H1 (cell line): Measurements from ENCODE around the gene FRA10AC1. TPM values are rescaled to one million over a fixed set of nuclear protein-coding genes. Genes with fewer than 3 reads are reported as not detected.
"Not testable (repeated sequence)": the region's sequence is repeated elsewhere in the genome, so short reads cannot be mapped to it uniquely, and the experiment has no call there.

Experiments
- CTCF ChIA-PET: fragments of 300-600 bp; sonication (Branson Sonifier 250); formaldehyde crosslinking; loops from one replicate; lab custom pipeline; 2021; ENCODE audit not compliant: partially characterized antibody; lab: Charles Lee
- POLR2A ChIA-PET: fragments of 300-600 bp; sonication (Branson Sonifier 250); formaldehyde crosslinking; loops from one replicate; lab custom pipeline; 2021; ENCODE audit warnings: inconsistent platforms; ENCODE audit not compliant: partially characterized antibody; lab: Charles Lee
- DNase-seq, 2 experiments: peaks; one replicate each; pipeline versions ENCODE4 v3.0.0 to v3.0.0-alpha.2; 2010 to 2022; ENCODE audit warnings: low spot score in 2 of 2, low read depth in 1 of 2, mixed read lengths in 1 of 2
- FAIRE-seq: peaks from 2 replicates; lab custom pipeline; 2011; peaks lifted over from hg19 to GRCh38; lab: Jason Lieb, UNC
- H2AFZ ChIP-seq: 2 replicates; pipeline ENCODE4 v1.8.1; 2012; ENCODE audit warnings: low read length, inconsistent platforms
- H2AK5ac ChIP-seq: 2 replicates; pipeline ENCODE4 v1.6.1; 2013; ENCODE audit warnings: low read depth, low read length
- H2BK120ac ChIP-seq: replicated peaks from 2 replicates; pipeline ENCODE3; 2013; ENCODE audit warnings: low read depth, low read length, inconsistent platforms
- H2BK12ac ChIP-seq: 2 replicates; pipeline ENCODE4 v1.6.1; 2013; ENCODE audit warnings: low read depth, low read length
- H2BK15ac ChIP-seq: 2 replicates; pipeline ENCODE4 v1.6.1; 2013; ENCODE audit warnings: low read length
- H2BK20ac ChIP-seq: 2 replicates; pipeline ENCODE4 v1.6.1; 2013; ENCODE audit warnings: low read length
- H2BK5ac ChIP-seq: 2 replicates; pipeline ENCODE4 v1.6.1; 2013; ENCODE audit warnings: low read depth, low read length
- H3K14ac ChIP-seq: 2 replicates; pipeline ENCODE4 v1.6.1; 2013; ENCODE audit warnings: inconsistent platforms; ENCODE audit not compliant: insufficient read length
- H3K18ac ChIP-seq: 2 replicates; pipeline ENCODE4 v1.6.1; 2013; ENCODE audit warnings: low read length; ENCODE audit errors: extremely low read depth
- H3K23ac ChIP-seq: 2 replicates; pipeline ENCODE4 v1.6.1; 2013; ENCODE audit warnings: inconsistent platforms; ENCODE audit not compliant: insufficient read length
- H3K23me2 ChIP-seq: 2 replicates; pipeline ENCODE4 v1.6.1; 2013; ENCODE audit warnings: low read depth, low read length
- H3K27ac ChIP-seq: 2 replicates; pipeline ENCODE4 v1.6.1; 2011; ENCODE audit warnings: low read depth, low read length, inconsistent platforms
- H3K27me3 ChIP-seq, 4 experiments: replicated peaks in 1 of 4; 1 replicate in 1 of 4; 2 replicates in 3 of 4; pipeline versions ENCODE4 v1.6.1 to v1.8.1; 2011 to 2013; ENCODE audit warnings: low read length in 3 of 4, mild to moderate bottlenecking in 3 of 4, inconsistent platforms in 2 of 4, mixed read lengths in 2 of 4, moderate library complexity in 1 of 4; ENCODE audit not compliant: control insufficient read depth in 3 of 4, insufficient read depth in 3 of 4; ENCODE audit errors: extremely low read depth in 1 of 4
- H3K36me3 ChIP-seq, 4 experiments: 2 replicates each; pipeline versions ENCODE4 v1.6.1 to v1.8.1; 2011 to 2013; ENCODE audit warnings: mild to moderate bottlenecking in 4 of 4, low read length in 3 of 4, moderate library complexity in 2 of 4, control low read depth in 1 of 4, inconsistent platforms in 1 of 4; ENCODE audit not compliant: insufficient read depth in 4 of 4, control insufficient read depth in 2 of 4
- H3K4ac ChIP-seq: replicated peaks from 2 replicates; pipeline ENCODE3; 2013; ENCODE audit warnings: low read length, low read depth, mixed read lengths, inconsistent platforms; ENCODE audit not compliant: insufficient read length
- H3K4me1 ChIP-seq, 4 experiments: replicated peaks in 1 of 4; 1 replicate in 1 of 4; 2 replicates in 3 of 4; pipeline versions ENCODE4 v1.6.1 to v1.8.1; 2011 to 2013; ENCODE audit warnings: low read length in 3 of 4, inconsistent platforms in 2 of 4, mixed read lengths in 1 of 4; ENCODE audit not compliant: insufficient read depth in 4 of 4, control insufficient read depth in 3 of 4
- H3K4me2 ChIP-seq, 2 experiments: 2 replicates each; pipeline versions ENCODE4 v1.6.1 to v1.8.1; 2011 to 2013; ENCODE audit warnings: low read depth in 2 of 2, low read length in 2 of 2, control low read depth in 1 of 2, inconsistent platforms in 1 of 2, mild to moderate bottlenecking in 1 of 2; ENCODE audit not compliant: insufficient read depth in 1 of 2
- H3K4me3 ChIP-seq, 4 experiments: fragments of 200-600, 300-600 bp in 1 of 4; sonication (generic), shearing (Covaris generic), sonication (Bioruptor Twin) in 1 of 4; 2 replicates each; pipeline versions ENCODE4 v1.5.1 to v1.8.1; 2011 to 2016; ENCODE audit warnings: low read length in 4 of 4, low read depth in 3 of 4, control low read depth in 2 of 4, inconsistent platforms in 2 of 4, mild to moderate bottlenecking in 2 of 4, mixed read lengths in 1 of 4, moderate library complexity in 1 of 4; ENCODE audit not compliant: insufficient read depth in 2 of 4; ENCODE audit errors: extremely low read depth in 1 of 4
- H3K56ac ChIP-seq: replicated peaks from 2 replicates; pipeline ENCODE3; 2013; ENCODE audit warnings: low read depth, mild to moderate bottlenecking, mixed read lengths, low read length, inconsistent platforms; ENCODE audit not compliant: insufficient read length
- H3K79me1 ChIP-seq: 2 replicates; pipeline ENCODE4 v1.6.1; 2013; ENCODE audit warnings: low read depth, low read length, control low read depth
- H3K79me2 ChIP-seq, 2 experiments: 2 replicates each; pipeline versions ENCODE4 v1.6.1 to v1.8.1; 2012 to 2013; ENCODE audit warnings: low read length in 2 of 2, mild to moderate bottlenecking in 2 of 2, inconsistent platforms in 1 of 2; ENCODE audit not compliant: insufficient read depth in 2 of 2, control insufficient read depth in 1 of 2
- H3K9ac ChIP-seq, 4 experiments: replicated peaks in 1 of 4; 1 replicate in 1 of 4; 2 replicates in 3 of 4; pipeline versions ENCODE4 v1.6.1 to v1.8.1; 2011 to 2013; ENCODE audit warnings: low read depth in 3 of 4, low read length in 3 of 4, control low read depth in 2 of 4, mild to moderate bottlenecking in 2 of 4, moderate library complexity in 2 of 4, inconsistent platforms in 1 of 4; ENCODE audit errors: extremely low read depth in 1 of 4
- H3K9me3 ChIP-seq, 2 experiments: 2 replicates each; pipeline versions ENCODE4 v1.6.1 to v1.8.1; 2012 to 2013; ENCODE audit warnings: mild to moderate bottlenecking in 2 of 2, moderate library complexity in 2 of 2, control low read depth in 1 of 2, inconsistent platforms in 1 of 2, low read depth in 1 of 2, low read length in 1 of 2, mixed read lengths in 1 of 2; ENCODE audit not compliant: insufficient read depth in 2 of 2
- H4K20me1 ChIP-seq, 2 experiments: replicated peaks in 1 of 2; 2 replicates each; pipeline versions ENCODE3 to v1.8.1; 2011 to 2013; ENCODE audit warnings: inconsistent platforms in 2 of 2, low read length in 2 of 2, mild to moderate bottlenecking in 1 of 2; ENCODE audit not compliant: insufficient read depth in 2 of 2, control insufficient read depth in 1 of 2
- H4K5ac ChIP-seq: 2 replicates; pipeline ENCODE4 v1.6.1; 2013; ENCODE audit warnings: low read length, low read depth, mixed read lengths, inconsistent platforms; ENCODE audit not compliant: insufficient read length
- H4K8ac ChIP-seq: 2 replicates; pipeline ENCODE4 v1.8.0; 2013; ENCODE audit warnings: mild to moderate bottlenecking, moderate library complexity, low read length, inconsistent platforms; ENCODE audit not compliant: insufficient read depth; ENCODE audit errors: extremely low read depth
- H4K91ac ChIP-seq: replicated peaks from 2 replicates; pipeline ENCODE3; 2013; ENCODE audit warnings: low read length, mixed read lengths, inconsistent platforms; ENCODE audit not compliant: insufficient read length
- WGBS, 2 experiments: shearing (Covaris generic) in 1 of 2; methylation state at CpG; one replicate each; pipeline versions ENCODE4 v1.1.6 to v1.1.7; 2013 to 2015; ENCODE audit warnings: low lambda C conversion rate in 2 of 2, mixed read lengths in 2 of 2, inconsistent platforms in 1 of 2, low coverage in 1 of 2, missing lambda C conversion rate in 1 of 2; ENCODE audit not compliant: insufficient replicate concordance in 2 of 2, insufficient coverage in 1 of 2, insufficient read length in 1 of 2; ENCODE audit errors: extremely low coverage in 1 of 2, missing lambda C conversion rate in 1 of 2; 5-methylcytosine and 5-hydroxymethylcytosine counted together
- polyA plus RNA-seq, 7 experiments: library from polyadenylated mRNA; depleted of rRNA in 3 of 7; stranded (reverse) in 5 of 7; unstranded in 2 of 7; fragments of >200 nt in 5 of 7; fragments of 200-250 nt in 2 of 7; gene quantifications; 1 replicate in 5 of 7; 2 replicates in 1 of 7; 4 replicates in 1 of 7; pipeline versions ENCODE4 v1.2.1 to v1.2.3, GENCODE V29; 2011 to 2013; ENCODE audit warnings: missing spikeins in 2 of 7, mixed read lengths in 2 of 7
- total RNA-seq: library from RNA; stranded (reverse); fragmentation: NEBNext Ultra II Directional; extraction: Animal tissue kit (Norgen Biotek cat#: 25700); gene quantifications from 2 replicates; pipeline ENCODE4 v1.2.1, GENCODE V29; 2021

Gene FRA10AC1
- total and polyA plus RNA-seq, 2 of the 8 experiments (the other 6 are each of a cell fraction or from before 2014, with no cell fraction given) = 4.4 to 13.5 TPM

GRCh38 chr10:93696582-93696981, 5.8 kb downstream of the FRA10AC1 start:
- H3K27ac ChIP-seq, H2BK12ac ChIP-seq, H3K79me2 ChIP-seq, H4K20me1 ChIP-seq, H2BK120ac ChIP-seq, H3K27me3 ChIP-seq, H3K9me3 ChIP-seq, H2AK5ac ChIP-seq, H3K4me1 ChIP-seq, H3K14ac ChIP-seq, H2BK20ac ChIP-seq, H3K4ac ChIP-seq, H2BK15ac ChIP-seq, H3K9ac ChIP-seq, H2AFZ ChIP-seq, H3K79me1 ChIP-seq, FAIRE-seq, H3K23me2 ChIP-seq, H4K8ac ChIP-seq, H4K91ac ChIP-seq, H3K56ac ChIP-seq, DNase-seq, H3K18ac ChIP-seq, H2BK5ac ChIP-seq, H3K4me2 ChIP-seq, POLR2A ChIA-PET, H4K5ac ChIP-seq, H3K4me3 ChIP-seq, H3K23ac ChIP-seq: not testable (repeated sequence)
- WGBS, 2 experiments = 81% methylated on average over 2 of the region's 2 CpGs; no CpG with 5 or more reads in 1 of the 2 experiments
- H3K36me3 ChIP-seq = peaks cover 0 to 71% (median 25%) of the 10 kb centered on the region in 4 experiments; a peak in 7 of 8 replicates
- CTCF ChIA-PET = interaction anchor here (0.6 to 1.8 kb wide), 4 partner anchors 11 to 23 kb away, joined by 3 to 5 read pairs (median 3); no protein-coding TSS in a partner anchor
